ENCODE results near the gene DENND4A.

DNA sequence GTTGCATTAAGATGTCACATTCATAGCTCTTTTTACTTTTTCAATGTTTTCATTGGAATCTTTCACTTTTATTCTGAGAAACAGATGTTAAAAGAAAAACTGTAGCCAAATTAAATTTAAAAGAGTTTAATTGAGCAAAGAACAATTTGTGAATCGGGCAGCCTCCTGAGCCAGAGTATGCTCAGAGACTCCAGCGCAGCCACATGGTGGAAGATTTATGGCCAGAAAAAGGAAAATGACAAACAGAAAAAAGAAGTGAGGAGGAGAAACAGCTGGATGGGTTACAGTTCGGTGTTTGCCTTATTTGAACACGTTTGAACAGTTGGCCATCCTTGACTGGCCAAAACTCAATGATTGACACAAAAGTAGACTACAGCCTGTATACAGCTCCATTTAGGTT is 43.4 kb upstream of the DENND4A start:
- TF ChIP-seq POLR2AphosphoS5 (IDR thresholded peaks at IDR 0.05; ENCODE audit: low read length) (no peak), POLR2A (IDR thresholded peaks at IDR 0.05; ENCODE audit: low read depth, low read length) (no peak), TCF7 (IDR thresholded peaks at IDR 0.05; ENCODE audit: borderline replicate concordance) (no peak), EGR1 (IDR thresholded peaks at IDR 0.05; ENCODE audit: borderline replicate concordance in 1 of 2, low read depth in 2 of 2, low read length in 2 of 2) (no peak), YY1 (IDR thresholded peaks at IDR 0.05; ENCODE audit: low read depth, low read length) (no peak), HDGF (IDR thresholded peaks at IDR 0.05) (no peak)
- TF ChIP-seq, protein P1, sequence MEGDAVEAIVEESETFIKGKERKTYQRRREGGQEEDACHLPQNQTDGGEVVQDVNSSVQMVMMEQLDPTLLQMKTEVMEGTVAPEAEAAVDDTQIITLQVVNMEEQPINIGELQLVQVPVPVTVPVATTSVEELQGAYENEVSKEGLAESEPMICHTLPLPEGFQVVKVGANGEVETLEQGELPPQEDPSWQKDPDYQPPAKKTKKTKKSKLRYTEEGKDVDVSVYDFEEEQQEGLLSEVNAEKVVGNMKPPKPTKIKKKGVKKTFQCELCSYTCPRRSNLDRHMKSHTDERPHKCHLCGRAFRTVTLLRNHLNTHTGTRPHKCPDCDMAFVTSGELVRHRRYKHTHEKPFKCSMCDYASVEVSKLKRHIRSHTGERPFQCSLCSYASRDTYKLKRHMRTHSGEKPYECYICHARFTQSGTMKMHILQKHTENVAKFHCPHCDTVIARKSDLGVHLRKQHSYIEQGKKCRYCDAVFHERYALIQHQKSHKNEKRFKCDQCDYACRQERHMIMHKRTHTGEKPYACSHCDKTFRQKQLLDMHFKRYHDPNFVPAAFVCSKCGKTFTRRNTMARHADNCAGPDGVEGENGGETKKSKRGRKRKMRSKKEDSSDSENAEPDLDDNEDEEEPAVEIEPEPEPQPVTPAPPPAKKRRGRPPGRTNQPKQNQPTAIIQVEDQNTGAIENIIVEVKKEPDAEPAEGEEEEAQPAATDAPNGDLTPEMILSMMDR (IDR thresholded peaks at IDR 0.05 in 2 of 3, conservative IDR thresholded peaks at IDR 0.05 in 1 of 3; ENCODE audit: control insufficient read depth in 2 of 3, extremely low read depth in 1 of 3, insufficient read depth in 1 of 3, low read depth in 3 of 3, low read length in 3 of 3): no peak

Data from GM12878 (cell line).